Stimulated activated CD8-positive, alpha-beta memory T cell treated with anti-CD3 and anti-CD28 coated beads, Interleukin-4, amount 100 ng/mL, for 48 hours (primary cell): ENCODE measurements around the gene SSMEM1.

Experiments used
- DNase-seq: peaks from one replicate; pipeline ENCODE4 v3.0.0-alpha.2; 2020

SSMEM1 gene

DNA sequence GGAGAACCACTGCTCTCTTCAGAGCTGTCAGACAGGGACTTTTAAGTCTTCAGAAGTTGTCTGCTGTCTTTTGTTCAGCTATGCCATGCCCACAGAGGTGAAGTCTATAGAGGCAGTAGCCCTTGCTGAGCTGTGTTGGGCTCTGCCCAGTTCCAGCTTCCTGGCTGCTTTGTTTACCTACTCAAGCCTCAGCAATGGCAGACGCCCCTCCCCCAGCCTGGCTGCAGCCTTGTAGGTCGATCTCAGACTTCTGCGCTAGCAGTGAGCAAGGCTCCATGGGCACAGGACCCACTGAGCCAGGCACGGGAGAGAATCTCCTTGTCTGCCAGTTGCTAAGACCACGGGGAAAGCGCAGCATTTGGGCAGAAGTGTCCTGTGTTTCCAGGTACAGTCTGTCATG lies 46.9 kb downstream of the SSMEM1 start:
- DNase-seq, result no peak

GRCh38 chr7:130256704-130257103 lies 49.0 kb downstream of the SSMEM1 start:
- DNase-seq, result no peak

GRCh38 chr7:130258494-130259078 lies 50.9 kb downstream of the SSMEM1 start:
- no peak for DNase-seq

DNA sequence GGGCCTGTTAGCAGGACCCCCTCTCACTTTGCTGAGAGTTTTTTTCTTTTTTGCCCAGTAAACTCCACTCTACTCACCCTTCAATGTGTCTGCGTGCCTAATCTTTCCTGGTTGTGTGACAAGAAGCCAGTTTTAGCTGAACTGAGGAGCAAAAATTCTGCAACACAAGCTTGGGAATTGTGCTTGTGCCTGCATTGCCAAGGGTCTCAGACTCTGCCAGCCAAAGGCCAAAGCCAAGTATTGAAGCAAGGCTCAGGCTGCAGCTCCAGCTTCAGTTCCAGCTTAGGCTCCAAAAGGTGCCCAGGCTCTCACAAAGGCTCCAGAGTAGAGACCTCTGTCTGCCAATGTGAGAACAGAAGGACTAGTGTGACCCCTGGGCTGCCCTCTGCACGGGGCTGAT lies 54.8 kb downstream of the SSMEM1 start:
- DNase-seq, result no peak

GRCh38 chr7:130263130-130263529 lies 55.5 kb downstream of the SSMEM1 start:
- DNase-seq, result no peak
